ENCODE results near the gene DAGLB.

DAGLB gene

GRCh38 chr7:6360841-6361240 lies 86.9 kb downstream of the DAGLB start:
- Histone ChIP-seq H3K9me3 (ENCODE audit: insufficient read depth, low read length, severe bottlenecking) (no peaks in the 10 kb centered on the region), H2AFZ (ENCODE audit: low read depth, low read length) (no peak overlapping the region)

GRCh38 chr7:6359734-6360133 lies 88.0 kb downstream of the DAGLB start:
- Histone ChIP-seq H3K36me3 (ENCODE audit: insufficient read depth, low read length) (no peaks in the 10 kb centered on the region), H3K4me1 (ENCODE audit: insufficient read depth, low read length) (no peaks in the 10 kb centered on the region), H3K9me3 (ENCODE audit: insufficient read depth, low read length, severe bottlenecking) (no peaks in the 10 kb centered on the region), H2AFZ (ENCODE audit: low read depth, low read length) (peak overlapping the region; percentile 39; the same call in 1 of the 2 replicates), H3K4me3 (ENCODE audit: low read depth in 1 of 2, low read length in 2 of 2) (no peak overlapping the region), H3K27ac (ENCODE audit: low read length) (no peak overlapping the region), H3K4me2 (ENCODE audit: insufficient read depth, low read length) (no peak overlapping the region), H3K9ac (ENCODE audit: low read depth, low read length) (no peak overlapping the region), H3K79me2 (ENCODE audit: insufficient read depth, low read length) (no peaks in the 10 kb centered on the region), H3K27me3 (ENCODE audit: insufficient read depth, low read length, poor library complexity) (no peaks in the 10 kb centered on the region), H4K20me1 (ENCODE audit: insufficient read depth, low read length) (no peaks in the 10 kb centered on the region)
- ATAC-seq (ENCODE audit: insufficient read depth, low read depth), result no peak
- no peak for TF ChIP-seq CTCF (IDR thresholded peaks at IDR 0.05; ENCODE audit: borderline replicate concordance, extremely low read depth, low read length, poor library complexity, severe bottlenecking)
- TF ChIP-seq EZH2 (IDR thresholded peaks at IDR 0.05; ENCODE audit: borderline replicate concordance, low read depth, low read length, severe bottlenecking), result no peak
- DNase-seq, result no peak

More at GRCh38 chr7:6360841-6361240, 86.9 kb downstream of the DAGLB start:
- Histone ChIP-seq H3K36me3 (ENCODE audit: insufficient read depth, low read length) (no peaks in the 10 kb centered on the region), H4K20me1 (ENCODE audit: insufficient read depth, low read length) (no peaks in the 10 kb centered on the region), H3K79me2 (ENCODE audit: insufficient read depth, low read length) (no peaks in the 10 kb centered on the region), H3K9ac (ENCODE audit: low read depth, low read length) (no peak overlapping the region), H3K4me2 (ENCODE audit: insufficient read depth, low read length) (no peak overlapping the region), H3K4me1 (ENCODE audit: insufficient read depth, low read length) (no peaks in the 10 kb centered on the region), H3K27me3 (ENCODE audit: insufficient read depth, low read length, poor library complexity) (no peaks in the 10 kb centered on the region), H3K27ac (ENCODE audit: low read length) (no peak overlapping the region), H3K4me3 (ENCODE audit: low read depth in 1 of 2, low read length in 2 of 2) (no peak overlapping the region)
- no peak for TF ChIP-seq CTCF (IDR thresholded peaks at IDR 0.05; ENCODE audit: borderline replicate concordance, extremely low read depth, low read length, poor library complexity, severe bottlenecking)
- TF ChIP-seq EZH2 (IDR thresholded peaks at IDR 0.05; ENCODE audit: borderline replicate concordance, low read depth, low read length, severe bottlenecking), result no peak
- no peak for DNase-seq
- ATAC-seq (ENCODE audit: insufficient read depth, low read depth), result no peak

All from DND-41 (cell line).